GM19035 (cell line): ENCODE results near the gene IFNA14.
"Not testable (repeated sequence)": the region's sequence is repeated elsewhere in the genome, so short reads cannot be mapped to it uniquely, and the experiment has no call there.

Experiments
- ATAC-seq: cut with Tn5 transposase; IDR thresholded peaks from one replicate; pipeline ENCODE4 v1.9.1; 2021; ENCODE audit not compliant: unreplicated experiment

Gene IFNA14

DNA sequence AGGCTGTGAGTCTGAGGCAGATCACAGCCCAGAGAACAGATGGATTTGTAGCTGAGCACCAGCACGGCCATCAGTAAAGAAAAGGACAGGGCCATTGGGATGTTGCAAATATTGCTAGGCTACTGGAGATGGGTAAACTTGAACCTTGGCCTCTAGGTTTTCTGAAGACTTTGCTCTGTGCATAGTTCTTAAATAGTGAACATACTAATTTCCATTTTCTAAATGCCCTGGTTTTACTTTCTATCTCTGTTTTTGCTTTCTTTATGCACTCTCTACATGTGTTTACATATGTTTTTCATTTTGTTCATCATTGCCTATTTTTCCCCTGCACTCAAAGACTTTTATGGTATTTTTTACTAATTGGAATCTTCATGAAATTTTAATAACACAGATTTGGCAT lies 22.6 kb downstream of the IFNA14 start, which contains the start of gene IFNA16:
Gene IFNA16 (minus strand): TSS at position 101 of the 400 bp plus-strand sequence. CDS start 6 bp downstream, at position 95.
- ATAC-seq = not testable (repeated sequence)

DNA sequence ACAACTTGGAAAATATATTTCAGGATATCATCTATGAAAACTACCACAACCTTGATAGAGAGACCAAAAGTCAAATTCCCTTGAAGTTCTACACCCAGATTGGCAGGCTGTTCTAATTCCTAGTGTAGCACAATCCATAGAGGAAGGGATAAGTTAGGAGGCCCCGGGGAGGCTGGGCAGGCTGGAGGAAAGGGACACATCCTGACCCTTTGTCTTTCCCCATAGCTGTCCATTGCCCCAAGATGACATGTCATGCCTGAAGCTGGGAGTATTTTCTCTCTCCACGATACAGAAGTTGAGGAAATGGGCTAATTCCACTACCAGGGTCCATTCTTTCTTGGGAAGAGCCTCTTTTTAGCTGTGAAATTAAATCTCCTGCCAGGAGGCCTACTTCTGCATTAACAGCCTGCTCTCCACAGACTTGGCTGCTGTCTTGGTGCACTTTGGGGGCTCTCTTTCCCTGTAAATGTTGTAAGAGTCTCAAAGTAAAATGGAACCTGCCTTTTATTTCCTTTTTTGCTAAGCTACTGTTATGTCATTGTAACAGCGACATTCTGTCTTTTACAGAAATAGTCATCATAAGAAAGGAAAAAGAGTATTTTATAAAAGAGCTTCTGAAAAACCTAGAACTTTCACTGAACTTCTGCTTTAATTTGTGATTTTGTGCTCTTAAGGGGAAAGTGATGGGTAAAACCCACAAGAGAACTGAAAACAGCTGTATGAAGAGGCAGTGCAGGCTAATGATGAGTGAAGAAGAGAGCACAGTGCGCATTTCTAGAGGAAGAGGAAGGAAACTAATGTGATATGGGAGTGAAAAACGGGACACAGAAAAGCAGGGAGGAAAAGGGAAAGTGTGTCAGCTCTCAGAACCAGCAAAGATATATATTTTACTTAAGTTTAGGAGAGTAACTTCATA lies 26.1 kb downstream of the IFNA14 start:
- peak; percentile 64 for ATAC-seq

DNA sequence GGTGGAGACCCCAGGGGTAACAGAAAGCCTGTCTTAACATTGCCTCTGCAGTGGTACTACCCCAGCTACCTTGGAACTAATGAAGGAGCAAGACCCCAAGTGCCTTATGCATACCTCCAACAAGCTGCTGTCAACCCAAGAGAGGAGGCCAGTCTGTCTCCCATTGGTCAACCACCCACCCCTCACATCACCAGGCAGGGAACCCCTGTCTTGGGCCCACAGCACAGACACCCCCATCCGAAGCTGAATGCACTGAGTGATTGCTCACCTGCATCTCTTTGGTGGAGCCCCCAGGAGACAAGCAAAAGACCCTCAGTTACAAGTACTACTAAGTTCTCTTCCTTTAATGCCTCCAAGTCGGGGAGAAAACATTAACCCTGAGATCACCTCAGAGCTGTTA lies 27.6 kb downstream of the IFNA14 start:
- not testable (repeated sequence) for ATAC-seq

DNA sequence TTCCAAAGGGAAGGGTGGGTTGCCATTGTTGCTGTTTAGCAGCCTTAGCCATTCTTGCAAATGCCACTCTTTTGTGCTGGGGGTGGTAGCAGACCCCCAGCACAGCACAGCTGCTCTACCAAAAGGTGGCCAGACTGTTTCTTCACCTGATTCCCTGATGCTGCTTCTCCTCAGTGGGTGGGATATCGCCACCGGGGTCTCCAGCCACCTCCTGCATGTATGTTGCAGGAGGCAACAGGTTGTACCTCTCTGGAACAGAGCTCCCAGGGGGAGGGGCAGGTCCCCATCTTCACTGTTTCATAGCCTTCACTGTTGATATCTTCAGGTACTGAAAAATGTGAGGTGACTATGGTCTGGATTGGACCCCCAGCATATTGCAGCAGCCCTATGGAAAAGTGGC lies 29.0 kb downstream of the IFNA14 start:
- ATAC-seq = not testable (repeated sequence)

DNA sequence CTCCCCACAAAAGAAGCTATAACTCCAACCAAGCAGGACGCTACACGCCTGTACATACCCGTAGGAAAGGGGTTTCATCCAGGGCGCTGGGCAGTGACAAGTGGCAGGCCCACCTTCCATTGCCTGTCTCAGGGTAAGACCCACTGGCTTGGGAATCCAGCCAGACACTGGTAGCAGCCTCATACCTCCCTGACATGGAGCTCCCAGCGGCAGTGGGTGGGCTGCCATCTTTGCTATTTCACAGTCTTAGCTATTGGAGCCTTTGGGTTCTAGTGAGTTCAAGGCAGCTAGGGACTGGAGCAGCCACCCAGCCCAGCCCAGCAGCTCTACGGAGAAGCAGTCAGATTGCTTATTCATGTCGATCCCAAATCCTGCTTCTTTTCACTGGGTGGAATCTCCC lies 29.5 kb downstream of the IFNA14 start:
- ATAC-seq = no peak

DNA sequence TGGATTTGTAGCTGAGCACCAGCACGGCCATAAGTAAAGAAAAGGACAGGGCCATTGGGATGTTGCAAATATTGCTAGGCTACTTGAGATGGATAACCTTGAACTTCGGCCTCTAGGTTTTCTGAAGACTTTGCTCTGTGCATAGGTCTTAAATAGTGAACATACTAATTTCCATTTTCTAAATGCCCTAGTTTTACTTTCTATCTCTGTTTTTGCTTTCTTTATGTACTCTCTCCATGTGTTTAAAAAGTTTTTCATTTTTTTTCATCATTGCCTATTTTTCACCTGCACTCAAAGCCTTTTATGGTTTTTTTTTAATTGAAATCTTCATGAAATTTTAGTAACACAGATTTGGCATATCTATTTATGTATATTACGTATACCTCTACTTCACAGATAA lies 32.8 kb downstream of the IFNA14 start, which contains the start of gene IFNA10:
Gene IFNA10 (minus strand): TSS at position 101 of the 400 bp plus-strand sequence. CDS start 46 bp downstream, at position 55.
- ATAC-seq = not testable (repeated sequence)

DNA sequence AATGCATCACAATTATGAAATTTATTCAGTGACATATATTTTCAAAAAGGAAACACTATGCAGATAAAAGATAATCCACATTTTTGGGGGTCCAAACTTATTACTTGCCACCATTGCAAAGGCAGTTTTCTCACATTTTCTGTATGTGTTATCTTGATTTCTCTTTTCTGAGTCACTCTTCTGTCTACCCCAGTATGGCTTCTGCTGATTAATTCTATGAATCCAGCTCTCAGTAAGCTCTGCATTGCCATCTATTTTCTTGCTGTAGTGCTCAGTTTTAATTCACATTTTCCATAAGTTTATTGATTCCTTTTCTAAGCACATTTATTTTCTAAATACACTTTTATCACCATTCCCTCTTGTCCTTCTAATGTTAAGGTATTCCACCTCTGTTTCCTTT lies 34.6 kb downstream of the IFNA14 start:
- no peak for ATAC-seq

DNA sequence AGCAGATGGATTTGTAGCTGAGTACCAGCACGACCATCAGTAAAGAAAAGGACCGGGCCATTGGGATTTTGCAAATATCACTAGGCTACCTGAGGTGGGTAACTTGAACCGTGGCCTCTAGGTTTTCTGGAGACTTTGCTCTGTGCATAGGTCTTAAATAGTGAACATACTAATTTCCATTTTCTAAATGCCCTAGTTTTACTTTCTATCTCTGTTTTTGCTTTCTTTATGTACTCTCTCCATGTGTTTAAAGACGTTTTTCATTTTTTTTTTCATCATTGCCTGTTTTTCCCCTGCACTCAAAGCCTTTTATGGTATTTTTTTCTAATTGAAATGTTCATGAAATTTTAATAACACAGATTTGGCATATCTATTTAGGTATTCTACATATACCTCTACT lies 37.7 kb downstream of the IFNA14 start, which contains the start of gene IFNA7:
Gene IFNA7 (minus strand): TSS at position 101 of the 400 bp plus-strand sequence. CDS start 40 bp downstream, at position 61.
- ATAC-seq = not testable (repeated sequence)

DNA sequence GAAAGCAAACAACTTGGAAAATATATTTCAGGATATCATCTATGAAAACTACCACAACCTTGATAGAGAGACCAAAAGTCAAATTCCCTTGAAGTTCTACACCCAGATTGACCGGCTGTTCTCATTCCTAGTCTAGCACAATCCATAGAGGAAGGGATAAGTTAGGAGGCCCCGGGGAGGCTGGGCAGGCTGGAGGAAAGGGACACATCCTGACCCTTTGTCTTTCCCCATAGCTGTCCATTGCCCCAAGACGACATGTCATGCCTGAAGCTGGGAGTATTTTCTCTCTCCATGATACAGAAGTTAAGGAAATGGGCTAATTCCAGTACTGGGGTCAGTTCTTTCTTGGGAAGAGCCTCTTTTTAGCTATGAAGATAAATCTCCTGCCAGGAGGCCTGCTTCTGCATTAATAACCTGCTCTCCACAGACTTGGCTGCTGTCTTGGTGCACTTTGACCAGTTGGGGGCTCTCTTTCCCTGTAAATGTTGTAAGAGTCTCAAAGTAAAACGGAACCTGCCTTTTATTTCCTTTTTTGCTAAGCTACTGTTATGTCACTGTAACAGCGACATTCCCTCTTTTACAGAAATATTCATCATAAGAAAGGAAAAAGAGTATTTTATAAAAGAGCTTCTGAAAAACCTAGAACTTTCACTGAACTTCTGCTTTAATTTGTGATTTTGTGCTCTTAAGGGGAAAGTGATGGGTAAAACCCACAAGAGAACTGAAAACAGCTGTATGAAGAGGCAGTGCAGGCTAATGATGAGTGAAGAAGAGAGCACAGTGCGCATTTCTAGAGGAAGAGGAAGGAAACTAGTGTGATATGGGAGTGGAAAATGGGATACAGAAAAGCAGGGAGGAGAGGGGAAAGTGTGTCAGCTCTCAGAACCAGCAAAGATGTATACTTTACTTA lies 44.7 kb downstream of the IFNA14 start:
- peak; percentile 93 for ATAC-seq
